H1 (cell line): ENCODE results near the gene SRRM5.

Experiments
- CREB1 ChIP-seq: IDR thresholded peaks from 2 replicates; pipeline ENCODE4 v1.6.1; 2012; ENCODE audit warnings: inconsistent platforms
- EGR1 ChIP-seq: IDR thresholded peaks from 2 replicates; pipeline ENCODE4 v1.6.1; 2011; ENCODE audit warnings: low read depth, low read length, borderline replicate concordance
- EZH2 ChIP-seq: fragments of 200-600 bp; sonication (generic); IDR thresholded peaks from 2 replicates; pipeline ENCODE4 v1.7.1; 2012; ENCODE audit warnings: low read depth, mild to moderate bottlenecking, moderate library complexity, low read length, inconsistent platforms; ENCODE audit not compliant: severe bottlenecking
- GABPA ChIP-seq: IDR thresholded peaks from 2 replicates; pipeline ENCODE4 v1.6.1; 2011; ENCODE audit warnings: mild to moderate bottlenecking, low read length, moderate library complexity, borderline replicate concordance; ENCODE audit not compliant: insufficient read depth
- HDAC6 ChIP-seq: IDR thresholded peaks from one replicate; pipeline ENCODE4 v1.7.1; 2012; ENCODE audit warnings: low read depth, mild to moderate bottlenecking, inconsistent platforms, low read length, moderate library complexity
- MAFK ChIP-seq: IDR thresholded peaks from 2 replicates; pipeline ENCODE4 v1.6.1; 2012; ENCODE audit warnings: low read depth, mild to moderate bottlenecking, improper control_type of control experiment, low read length
- POLR2AphosphoS5 ChIP-seq: IDR thresholded peaks from 2 replicates; pipeline ENCODE4 v1.6.1; 2011; ENCODE audit warnings: low read depth, low read length
- RAD21 ChIP-seq, 2 experiments: IDR thresholded peaks in 1 of 2; conservative IDR thresholded peaks in 1 of 2; 2 replicates each; pipeline ENCODE4 v1.6.1; 2011; ENCODE audit warnings: low read depth in 2 of 2, low read length in 2 of 2, improper control_type of control experiment in 1 of 2, inconsistent platforms in 1 of 2, mild to moderate bottlenecking in 1 of 2, moderate library complexity in 1 of 2
- SP1 ChIP-seq: IDR thresholded peaks from 2 replicates; pipeline ENCODE4 v1.6.1; 2011; ENCODE audit warnings: low read depth, low read length
- TF ChIP-seq, protein P1 (sequence below), 3 experiments: IDR thresholded peaks; 1 replicate in 2 of 3; 2 replicates in 1 of 3; pipeline versions ENCODE4 v1.5.1 to v1.6.1; 2011; ENCODE audit warnings: low read length in 3 of 3, mild to moderate bottlenecking in 3 of 3, inconsistent platforms in 2 of 3, low read depth in 1 of 3, moderate library complexity in 1 of 3; ENCODE audit not compliant: insufficient read depth in 1 of 3; ENCODE audit errors: control extremely low read depth in 1 of 3

DNA sequence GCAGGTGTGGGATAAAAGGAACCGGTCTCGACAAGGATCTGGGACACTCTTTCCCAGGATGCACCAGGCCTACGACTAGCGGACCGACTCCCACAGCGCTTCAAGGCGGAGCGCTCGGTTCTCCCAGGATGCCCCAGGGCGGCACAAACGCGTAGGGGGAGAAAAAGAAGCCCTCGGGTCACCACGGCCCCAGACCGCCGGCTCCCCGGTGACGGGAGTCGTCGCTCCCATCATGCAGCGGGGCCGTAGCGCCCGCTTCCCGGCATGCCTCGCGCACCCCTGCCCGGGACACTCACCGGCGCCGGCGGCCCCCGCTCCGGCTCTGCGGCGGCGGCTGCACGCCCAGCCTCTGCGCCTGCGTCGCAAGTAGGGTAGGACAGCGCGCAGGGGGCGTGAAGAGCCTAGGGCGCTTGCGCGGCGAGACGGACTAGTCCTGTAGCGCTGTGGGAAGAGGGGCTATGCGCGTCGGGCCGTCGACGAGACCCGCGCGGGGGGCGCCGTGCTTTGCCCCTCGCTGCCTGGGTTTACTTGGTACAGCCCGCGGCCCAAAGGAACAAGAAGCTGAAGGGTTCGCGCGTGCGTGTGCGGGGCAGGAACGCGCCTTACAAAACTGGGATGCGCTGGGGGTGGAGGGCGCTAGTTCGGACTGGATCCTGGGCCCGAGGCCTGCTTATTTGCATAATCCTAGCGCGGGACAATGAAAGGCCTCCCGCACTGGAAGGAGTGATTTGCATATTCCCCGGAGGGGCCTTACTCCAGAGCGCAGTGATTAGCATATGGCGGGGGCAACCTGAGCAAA lies 7.6 kb downstream of the SRRM5 start, which contains the start of gene ZNF428:
- TF ChIP-seq SP1 (no peak; the same call in 1 of the 2 replicates), EZH2 (no peak), POLR2AphosphoS5 (peak; percentile 82), GABPA (no peak), MAFK (no peak), RAD21 (IDR thresholded peaks at IDR 0.05 in 1 of 2, conservative IDR thresholded peaks at IDR 0.05 in 1 of 2; ENCODE audit: low read depth in 2 of 2, low read length in 2 of 2) (no peak), EGR1 (no peak), CREB1 (no peak; the same call in 1 of the 2 replicates), HDAC6 (no peak)
- TF ChIP-seq, protein P1, sequence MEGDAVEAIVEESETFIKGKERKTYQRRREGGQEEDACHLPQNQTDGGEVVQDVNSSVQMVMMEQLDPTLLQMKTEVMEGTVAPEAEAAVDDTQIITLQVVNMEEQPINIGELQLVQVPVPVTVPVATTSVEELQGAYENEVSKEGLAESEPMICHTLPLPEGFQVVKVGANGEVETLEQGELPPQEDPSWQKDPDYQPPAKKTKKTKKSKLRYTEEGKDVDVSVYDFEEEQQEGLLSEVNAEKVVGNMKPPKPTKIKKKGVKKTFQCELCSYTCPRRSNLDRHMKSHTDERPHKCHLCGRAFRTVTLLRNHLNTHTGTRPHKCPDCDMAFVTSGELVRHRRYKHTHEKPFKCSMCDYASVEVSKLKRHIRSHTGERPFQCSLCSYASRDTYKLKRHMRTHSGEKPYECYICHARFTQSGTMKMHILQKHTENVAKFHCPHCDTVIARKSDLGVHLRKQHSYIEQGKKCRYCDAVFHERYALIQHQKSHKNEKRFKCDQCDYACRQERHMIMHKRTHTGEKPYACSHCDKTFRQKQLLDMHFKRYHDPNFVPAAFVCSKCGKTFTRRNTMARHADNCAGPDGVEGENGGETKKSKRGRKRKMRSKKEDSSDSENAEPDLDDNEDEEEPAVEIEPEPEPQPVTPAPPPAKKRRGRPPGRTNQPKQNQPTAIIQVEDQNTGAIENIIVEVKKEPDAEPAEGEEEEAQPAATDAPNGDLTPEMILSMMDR (IDR thresholded peaks at IDR 0.05; ENCODE audit: control extremely low read depth in 1 of 3, insufficient read depth in 1 of 3, low read depth in 1 of 3, low read length in 3 of 3) = no peak
